Measurements from ENCODE around the gene CDKAL1.

GRCh38 chr6:21037453-21037852 is 503.2 kb downstream of the CDKAL1 start:
- no peak for TF ChIP-seq SP1 (IDR thresholded peaks at IDR 0.05)
- TF ChIP-seq BHLHE40 (IDR thresholded peaks at IDR 0.05; ENCODE audit: borderline replicate concordance), result no peak
- no peak for TF ChIP-seq HDGF (IDR thresholded peaks at IDR 0.05; ENCODE audit: borderline replicate concordance)
- TF ChIP-seq TARDBP (IDR thresholded peaks at IDR 0.05), result no peak
